ENCODE measurements around the gene KCNT1. TPM values are rescaled to one million over a fixed set of nuclear protein-coding genes. Genes with fewer than 3 reads are reported as not detected.

The KCNT1 gene
- total RNA-seq, 2 experiments from 2014 or later = 0.08 TPM; not detected in 1

GRCh38 chr9:135756576-135756975 lies 54.6 kb downstream of the KCNT1 start:
- no peak overlapping the region for H3K27ac Mint-ChIP-seq
- H3K4me1 Mint-ChIP-seq = no peaks in the 10 kb centered on the region
- POLR2A ChIA-PET = no interaction called here
- H3K27me3 Mint-ChIP-seq = no peaks in the 10 kb centered on the region
- CTCF ChIA-PET = no interaction called here
- H3K9me3 Mint-ChIP-seq = no peaks in the 10 kb centered on the region
- no peaks in the 10 kb centered on the region for H3K36me3 Mint-ChIP-seq (ENCODE audit: low read depth)
- H3K4me3 Mint-ChIP-seq = no peak overlapping the region
- no peak for DNase-seq

GRCh38 chr9:135757356-135757755 lies 55.4 kb downstream of the KCNT1 start:
- Mint-ChIP-seq H3K9me3 (no peaks in the 10 kb centered on the region), H3K36me3 (ENCODE audit: low read depth) (no peaks in the 10 kb centered on the region), H3K4me3 (no peak overlapping the region), H3K27ac (no peak overlapping the region), H3K27me3 (no peaks in the 10 kb centered on the region), H3K4me1 (no peaks in the 10 kb centered on the region)
- no peak for DNase-seq
- CTCF ChIA-PET = no interaction called here
- POLR2A ChIA-PET = no interaction called here

GRCh38 chr9:135758056-135758455 lies 56.1 kb downstream of the KCNT1 start:
- Mint-ChIP-seq H3K27ac (no peak overlapping the region), H3K27me3 (no peaks in the 10 kb centered on the region), H3K4me3 (no peak overlapping the region), H3K36me3 (ENCODE audit: low read depth) (no peaks in the 10 kb centered on the region), H3K4me1 (no peaks in the 10 kb centered on the region), H3K9me3 (no peaks in the 10 kb centered on the region)
- no peak for DNase-seq
- CTCF ChIA-PET = no interaction called here
- POLR2A ChIA-PET = no interaction called here

GRCh38 chr9:135758870-135759269 lies 56.9 kb downstream of the KCNT1 start:
- Mint-ChIP-seq H3K27ac (no peak overlapping the region), H3K36me3 (ENCODE audit: low read depth) (no peaks in the 10 kb centered on the region), H3K4me3 (no peak overlapping the region), H3K9me3 (no peaks in the 10 kb centered on the region), H3K27me3 (no peaks in the 10 kb centered on the region), H3K4me1 (no peaks in the 10 kb centered on the region)
- no peak for DNase-seq
- POLR2A ChIA-PET = no interaction called here
- CTCF ChIA-PET = no interaction called here

GRCh38 chr9:135759676-135760300 lies 57.8 kb downstream of the KCNT1 start:
- no peaks in the 10 kb centered on the region for H3K27me3 Mint-ChIP-seq
- no peaks in the 10 kb centered on the region for H3K36me3 Mint-ChIP-seq (ENCODE audit: low read depth)
- no peaks in the 10 kb centered on the region for H3K4me1 Mint-ChIP-seq
- CTCF ChIA-PET = no interaction called here
- POLR2A ChIA-PET = no interaction called here
- no peak for DNase-seq
- no peaks in the 10 kb centered on the region for H3K9me3 Mint-ChIP-seq
- no peak overlapping the region for H3K27ac Mint-ChIP-seq
- H3K4me3 Mint-ChIP-seq = no peak overlapping the region

- Mint-ChIP-seq H3K4me1 (no peaks in the 10 kb centered on the region), H3K9me3 (no peaks in the 10 kb centered on the region), H3K27ac (no peak overlapping the region), H3K4me3 (no peak overlapping the region), H3K27me3 (no peaks in the 10 kb centered on the region), H3K36me3 (ENCODE audit: low read depth) (no peaks in the 10 kb centered on the region)
- CTCF ChIA-PET = no interaction called here
- POLR2A ChIA-PET = no interaction called here
- no peak for DNase-seq
Measured at GRCh38 chr9:135760465-135760864, 58.5 kb downstream of the KCNT1 start.

- H3K36me3 Mint-ChIP-seq (ENCODE audit: low read depth) = no peaks in the 10 kb centered on the region
- H3K27ac Mint-ChIP-seq = no peak overlapping the region
- ChIA-PET POLR2A (no interaction called here), CTCF (no interaction called here)
- DNase-seq = no peak
- no peaks in the 10 kb centered on the region for H3K4me1 Mint-ChIP-seq
- H3K4me3 Mint-ChIP-seq = no peak overlapping the region
- H3K27me3 Mint-ChIP-seq = no peaks in the 10 kb centered on the region
- H3K9me3 Mint-ChIP-seq = peaks cover 2% of the 10 kb centered on the region
Measured at GRCh38 chr9:135761150-135761844, 59.3 kb downstream of the KCNT1 start.

GRCh38 chr9:135761845-135762168 lies 59.8 kb downstream of the KCNT1 start:
- H3K27me3 Mint-ChIP-seq = no peaks in the 10 kb centered on the region
- no peaks in the 10 kb centered on the region for H3K4me1 Mint-ChIP-seq
- no peak overlapping the region for H3K4me3 Mint-ChIP-seq
- no peak for DNase-seq
- no peaks in the 10 kb centered on the region for H3K36me3 Mint-ChIP-seq (ENCODE audit: low read depth)
- ChIA-PET POLR2A (no interaction called here), CTCF (no interaction called here)
- H3K27ac Mint-ChIP-seq = no peak overlapping the region
- peaks cover 6% of the 10 kb centered on the region for H3K9me3 Mint-ChIP-seq

- ChIA-PET CTCF (no interaction called here), POLR2A (no interaction called here)
- no peaks in the 10 kb centered on the region for H3K36me3 Mint-ChIP-seq (ENCODE audit: low read depth)
- H3K9me3 Mint-ChIP-seq = peaks cover 6% of the 10 kb centered on the region
- no peak overlapping the region for H3K27ac Mint-ChIP-seq
- H3K4me3 Mint-ChIP-seq = no peak overlapping the region
- no peaks in the 10 kb centered on the region for H3K27me3 Mint-ChIP-seq
- no peaks in the 10 kb centered on the region for H3K4me1 Mint-ChIP-seq
- no peak for DNase-seq
Measured at GRCh38 chr9:135762921-135763320, 60.9 kb downstream of the KCNT1 start.

GRCh38 chr9:135763716-135764446 lies 61.9 kb downstream of the KCNT1 start:
- ChIA-PET POLR2A (no interaction called here), CTCF (no interaction called here)
- Mint-ChIP-seq H3K27ac (no peak overlapping the region), H3K9me3 (peaks cover 7% of the 10 kb centered on the region), H3K4me3 (no peak overlapping the region), H3K36me3 (ENCODE audit: low read depth) (no peaks in the 10 kb centered on the region), H3K27me3 (no peaks in the 10 kb centered on the region), H3K4me1 (no peaks in the 10 kb centered on the region)
- no peak for DNase-seq

GRCh38 chr9:135764731-135765130 lies 62.7 kb downstream of the KCNT1 start:
- H3K27me3 Mint-ChIP-seq = no peaks in the 10 kb centered on the region
- CTCF ChIA-PET = no interaction called here
- H3K27ac Mint-ChIP-seq = no peak overlapping the region
- H3K36me3 Mint-ChIP-seq (ENCODE audit: low read depth) = no peaks in the 10 kb centered on the region
- H3K4me3 Mint-ChIP-seq = no peak overlapping the region
- H3K4me1 Mint-ChIP-seq = no peaks in the 10 kb centered on the region
- peaks cover 11% of the 10 kb centered on the region for H3K9me3 Mint-ChIP-seq
- no peak for DNase-seq
- POLR2A ChIA-PET = no interaction called here

GRCh38 chr9:135765416-135765815 lies 63.4 kb downstream of the KCNT1 start:
- ChIA-PET POLR2A (no interaction called here), CTCF (no interaction called here)
- no peaks in the 10 kb centered on the region for H3K4me1 Mint-ChIP-seq
- H3K36me3 Mint-ChIP-seq (ENCODE audit: low read depth) = no peaks in the 10 kb centered on the region
- no peaks in the 10 kb centered on the region for H3K27me3 Mint-ChIP-seq
- H3K4me3 Mint-ChIP-seq = no peak overlapping the region
- no peak for DNase-seq
- no peak overlapping the region for H3K27ac Mint-ChIP-seq
- H3K9me3 Mint-ChIP-seq = peaks cover 11% of the 10 kb centered on the region

GRCh38 chr9:135766251-135766650 lies 64.3 kb downstream of the KCNT1 start:
- no peaks in the 10 kb centered on the region for H3K4me1 Mint-ChIP-seq

GRCh38 chr9:135766707-135767106 lies 64.7 kb downstream of the KCNT1 start:
- H3K27me3 Mint-ChIP-seq = no peaks in the 10 kb centered on the region
- POLR2A ChIA-PET = no interaction called here
- no peaks in the 10 kb centered on the region for H3K36me3 Mint-ChIP-seq (ENCODE audit: low read depth)
- no peak overlapping the region for H3K27ac Mint-ChIP-seq
- no peak for DNase-seq
- peaks cover 11% of the 10 kb centered on the region for H3K9me3 Mint-ChIP-seq
- CTCF ChIA-PET = no interaction called here
- H3K4me1 Mint-ChIP-seq = no peaks in the 10 kb centered on the region
- no peak overlapping the region for H3K4me3 Mint-ChIP-seq

More at GRCh38 chr9:135766251-135766650, 64.3 kb downstream of the KCNT1 start:
- no peak for DNase-seq
- ChIA-PET POLR2A (no interaction called here), CTCF (no interaction called here)
- H3K9me3 Mint-ChIP-seq = peaks cover 11% of the 10 kb centered on the region
- no peak overlapping the region for H3K27ac Mint-ChIP-seq
- H3K36me3 Mint-ChIP-seq (ENCODE audit: low read depth) = no peaks in the 10 kb centered on the region
- no peak overlapping the region for H3K4me3 Mint-ChIP-seq
- no peaks in the 10 kb centered on the region for H3K27me3 Mint-ChIP-seq

All from activated CD4-positive, alpha-beta memory T cell treated with anti-CD3 and anti-CD28 coated beads, Interleukin-2, amount 10 ng/mL, durations not matched to agents 7 days and 5 days (primary cell).